ENCODE results near the gene SPATA31D4. TPM values are rescaled to one million over a fixed set of nuclear protein-coding genes. Genes with fewer than 3 reads are reported as not detected.
"Not testable (repeated sequence)": the region's sequence is repeated elsewhere in the genome, so short reads cannot be mapped to it uniquely, and the experiment has no call there.

Gene SPATA31D4
- total RNA-seq, 2 experiments from 2014 or later, result not detected

- H3K27ac ChIP-seq (ENCODE audit: low read depth in 1 of 2, low read length in 2 of 2); intact Hi-C loops (cut with DNase I, micrococcal nuclease); H3K36me3 ChIP-seq (ENCODE audit: insufficient read depth, low read length); POLR2A ChIA-PET; CTCF ChIA-PET; H3K27me3 ChIP-seq (ENCODE audit: control insufficient read depth in 1 of 2, insufficient read depth in 2 of 2, low read length in 2 of 2); H3K9me3 ChIP-seq (ENCODE audit: control insufficient read depth in 1 of 2, insufficient read depth in 1 of 2, low read length in 2 of 2); H3K27me3 Mint-ChIP-seq; H3K9me3 Mint-ChIP-seq; H3K4me1 Mint-ChIP-seq (ENCODE audit: low read depth); H3K4me1 ChIP-seq (ENCODE audit: insufficient read depth, low read length); H3K27ac Mint-ChIP-seq; H3K4me3 ChIP-seq (ENCODE audit: low read length); H3K4me3 Mint-ChIP-seq; DNase-seq; ATAC-seq (ENCODE audit: poor library complexity); H3K36me3 Mint-ChIP-seq (ENCODE audit: low read depth): not testable (repeated sequence)
Observed at GRCh38 chr9:81933547-81933946, 5.3 kb downstream of the SPATA31D4 start.

- H3K9me3 ChIP-seq (ENCODE audit: control insufficient read depth in 1 of 2, insufficient read depth in 1 of 2, low read length in 2 of 2); H3K4me1 Mint-ChIP-seq (ENCODE audit: low read depth); H3K36me3 ChIP-seq (ENCODE audit: insufficient read depth, low read length); H3K4me1 ChIP-seq (ENCODE audit: insufficient read depth, low read length); H3K36me3 Mint-ChIP-seq (ENCODE audit: low read depth); intact Hi-C loops (cut with DNase I, micrococcal nuclease); ATAC-seq (ENCODE audit: poor library complexity); CTCF ChIA-PET; H3K27ac Mint-ChIP-seq; H3K27me3 ChIP-seq (ENCODE audit: control insufficient read depth in 1 of 2, insufficient read depth in 2 of 2, low read length in 2 of 2); H3K4me3 ChIP-seq (ENCODE audit: low read length); H3K27ac ChIP-seq (ENCODE audit: low read depth in 1 of 2, low read length in 2 of 2); H3K4me3 Mint-ChIP-seq; H3K9me3 Mint-ChIP-seq; POLR2A ChIA-PET; DNase-seq; H3K27me3 Mint-ChIP-seq: not testable (repeated sequence)
Observed at GRCh38 chr9:81943393-81943792, 15.2 kb downstream of the SPATA31D4 start, which contains the start of gene SPATA31D3. SPATA31D3 (plus strand) TSS chr9:81943500; CDS start chr9:81943586, 86 bp downstream.

GRCh38 chr9:81948650-81949049 is 20.4 kb downstream of the SPATA31D4 start:
- H3K9me3 Mint-ChIP-seq; H3K36me3 ChIP-seq (ENCODE audit: insufficient read depth, low read length); ATAC-seq (ENCODE audit: poor library complexity); H3K27ac Mint-ChIP-seq; POLR2A ChIA-PET; intact Hi-C loops (cut with DNase I, micrococcal nuclease); H3K4me3 ChIP-seq (ENCODE audit: low read length); H3K27me3 ChIP-seq (ENCODE audit: control insufficient read depth in 1 of 2, insufficient read depth in 2 of 2, low read length in 2 of 2); H3K27ac ChIP-seq (ENCODE audit: low read depth in 1 of 2, low read length in 2 of 2); H3K9me3 ChIP-seq (ENCODE audit: control insufficient read depth in 1 of 2, insufficient read depth in 1 of 2, low read length in 2 of 2); H3K4me1 Mint-ChIP-seq (ENCODE audit: low read depth); H3K36me3 Mint-ChIP-seq (ENCODE audit: low read depth); CTCF ChIA-PET; H3K4me3 Mint-ChIP-seq; H3K27me3 Mint-ChIP-seq; H3K4me1 ChIP-seq (ENCODE audit: insufficient read depth, low read length); DNase-seq: not testable (repeated sequence)

GRCh38 chr9:81953096-81953495 is 24.9 kb downstream of the SPATA31D4 start:
- ChIA-PET CTCF (no interaction called here), POLR2A (no interaction called here)
- Mint-ChIP-seq H3K4me3 (no peak overlapping the region), H3K27me3 (no peaks in the 10 kb centered on the region), H3K9me3 (peaks cover 18% of the 10 kb centered on the region), H3K4me1 (ENCODE audit: low read depth) (no peaks in the 10 kb centered on the region), H3K27ac (no peak overlapping the region), H3K36me3 (ENCODE audit: low read depth) (no peaks in the 10 kb centered on the region)
- Histone ChIP-seq H3K4me1 (ENCODE audit: insufficient read depth, low read length) (no peaks in the 10 kb centered on the region), H3K9me3 (ENCODE audit: control insufficient read depth in 1 of 2, insufficient read depth in 1 of 2, low read length in 2 of 2) (peaks cover 5 to 18% of the 10 kb centered on the region in 2 experiments), H3K4me3 (ENCODE audit: low read length) (no peak overlapping the region), H3K27ac (ENCODE audit: low read depth in 1 of 2, low read length in 2 of 2) (no peak overlapping the region), H3K27me3 (ENCODE audit: control insufficient read depth in 1 of 2, insufficient read depth in 2 of 2, low read length in 2 of 2) (no peaks in the 10 kb centered on the region), H3K36me3 (ENCODE audit: insufficient read depth, low read length) (no peaks in the 10 kb centered on the region)
- no peak for TF ChIP-seq CTCF (IDR thresholded peaks at IDR 0.05)
- no peak for DNase-seq
- intact Hi-C loops (cut with DNase I, micrococcal nuclease), result no loop called here
- ATAC-seq (ENCODE audit: poor library complexity), result no peak

All from CD4-positive, alpha-beta T cell (primary cell).